ENCODE results near the gene PAQR8. TPM values are rescaled to one million over a fixed set of nuclear protein-coding genes. Genes with fewer than 3 reads are reported as not detected.

The PAQR8 gene
- total RNA-seq, 4 donors from 2014 or later, result 27.1 to 250 (median 159) TPM

DNA sequence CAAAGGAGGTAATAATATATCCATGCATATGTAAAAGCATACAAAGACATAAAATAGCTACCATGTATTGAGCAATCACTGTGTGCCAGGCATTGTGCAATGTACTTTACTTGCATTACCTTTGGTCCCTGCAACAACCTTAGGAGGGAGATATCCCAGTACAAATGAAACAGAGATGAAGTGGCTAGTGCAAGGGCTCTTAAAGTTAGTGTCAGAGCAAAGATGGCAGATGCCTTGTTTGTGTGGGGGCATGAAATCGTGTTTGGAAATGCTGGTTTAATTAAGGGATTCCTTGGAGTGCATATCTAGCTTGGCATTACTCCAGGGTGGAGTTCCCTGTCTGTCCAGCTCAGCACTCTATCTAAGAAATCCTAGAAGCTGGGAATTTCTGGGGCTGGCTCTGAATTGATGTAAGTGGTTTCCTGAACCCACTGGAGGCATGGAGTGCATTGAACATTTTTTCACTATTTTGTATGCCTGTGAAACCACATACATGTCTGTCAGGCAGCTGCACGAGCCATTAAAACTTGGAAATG, 9.8 kb downstream of the PAQR8 start:
- TF ChIP-seq POLR2A (IDR thresholded peaks at IDR 0.05), result no peak
- TF ChIP-seq POLR2AphosphoS5 (IDR thresholded peaks at IDR 0.05), result no peak
- no peak for TF ChIP-seq CTCF (IDR thresholded peaks at IDR 0.05)
- TF ChIP-seq EP300 (IDR thresholded peaks at IDR 0.05; ENCODE audit: low read depth), result no peak
- Histone ChIP-seq H3K27ac (no peak overlapping the region), H3K4me3 (no peak overlapping the region), H3K9me3 (no peaks in the 10 kb centered on the region), H3K36me3 (peaks cover 0 to 4% (median 0%) of the 10 kb centered on the region in 4 donors), H3K27me3 (no peaks in the 10 kb centered on the region), H3K4me1 (peaks cover 6 to 39% (median 8%) of the 10 kb centered on the region in 4 donors)
- 60 to 72% methylated on average over 2 of the region's 2 CpGs for WGBS, 2 donors (ENCODE audit: low coverage in 1 of 2)
- intact Hi-C loops (cut with DNase I; ENCODE audit: low total_unique reads), result no loop called here
- no peak for DNase-seq
- in situ Hi-C loops (cut with MboI; ENCODE audit: low pct_ligation_motif_present in 1 of 4, low pct_unique_long_range_greater_than_20kb in 1 of 4, low sequenced_read_pairs in 3 of 4), result no loop called here

- Histone ChIP-seq H3K9me3 (no peaks in the 10 kb centered on the region), H3K4me1 (peaks cover 13 to 52% (median 20%) of the 10 kb centered on the region in 4 donors), H3K4me3 (no peak overlapping the region), H3K27me3 (no peaks in the 10 kb centered on the region), H3K36me3 (peaks cover 0 to 4% (median 0%) of the 10 kb centered on the region in 4 donors), H3K27ac (no peak overlapping the region)
- no peak for DNase-seq
- no peak for TF ChIP-seq EP300 (IDR thresholded peaks at IDR 0.05; ENCODE audit: low read depth)
- TF ChIP-seq POLR2AphosphoS5 (IDR thresholded peaks at IDR 0.05), result no peak
- no peak for TF ChIP-seq CTCF (IDR thresholded peaks at IDR 0.05)
- TF ChIP-seq POLR2A (IDR thresholded peaks at IDR 0.05), result no peak
- intact Hi-C loops (cut with DNase I; ENCODE audit: low total_unique reads) (no loop called here), in situ Hi-C loops (cut with MboI; ENCODE audit: low pct_ligation_motif_present in 1 of 4, low pct_unique_long_range_greater_than_20kb in 1 of 4, low sequenced_read_pairs in 3 of 4) (no loop called here)
- WGBS, 2 donors (ENCODE audit: low coverage in 1 of 2), result 95 to 98% methylated on average over 5 of the region's 5 CpGs
Measured at GRCh38 chr6:52373151-52373690, 11.3 kb downstream of the PAQR8 start.

GRCh38 chr6:52374247-52374646, 12.3 kb downstream of the PAQR8 start:
- Histone ChIP-seq H3K4me3 (no peak overlapping the region), H3K4me1 (peaks cover 13 to 56% (median 20%) of the 10 kb centered on the region in 4 donors), H3K9me3 (no peaks in the 10 kb centered on the region), H3K27ac (no peak overlapping the region), H3K27me3 (no peaks in the 10 kb centered on the region), H3K36me3 (no peaks in the 10 kb centered on the region)
- in situ Hi-C loops (cut with MboI; ENCODE audit: low pct_ligation_motif_present in 1 of 4, low pct_unique_long_range_greater_than_20kb in 1 of 4, low sequenced_read_pairs in 3 of 4), result no loop called here
- 92 to 100% methylated on average over 1 to 4 of the region's 4 CpGs for WGBS, 2 donors (ENCODE audit: low coverage in 1 of 2)
- intact Hi-C loops (cut with DNase I; ENCODE audit: low total_unique reads), result no loop called here
- DNase-seq, result no peak
- TF ChIP-seq EP300 (IDR thresholded peaks at IDR 0.05; ENCODE audit: low read depth), result no peak
- TF ChIP-seq POLR2A (IDR thresholded peaks at IDR 0.05), result no peak
- TF ChIP-seq CTCF (IDR thresholded peaks at IDR 0.05), result no peak
- no peak for TF ChIP-seq POLR2AphosphoS5 (IDR thresholded peaks at IDR 0.05)

DNA sequence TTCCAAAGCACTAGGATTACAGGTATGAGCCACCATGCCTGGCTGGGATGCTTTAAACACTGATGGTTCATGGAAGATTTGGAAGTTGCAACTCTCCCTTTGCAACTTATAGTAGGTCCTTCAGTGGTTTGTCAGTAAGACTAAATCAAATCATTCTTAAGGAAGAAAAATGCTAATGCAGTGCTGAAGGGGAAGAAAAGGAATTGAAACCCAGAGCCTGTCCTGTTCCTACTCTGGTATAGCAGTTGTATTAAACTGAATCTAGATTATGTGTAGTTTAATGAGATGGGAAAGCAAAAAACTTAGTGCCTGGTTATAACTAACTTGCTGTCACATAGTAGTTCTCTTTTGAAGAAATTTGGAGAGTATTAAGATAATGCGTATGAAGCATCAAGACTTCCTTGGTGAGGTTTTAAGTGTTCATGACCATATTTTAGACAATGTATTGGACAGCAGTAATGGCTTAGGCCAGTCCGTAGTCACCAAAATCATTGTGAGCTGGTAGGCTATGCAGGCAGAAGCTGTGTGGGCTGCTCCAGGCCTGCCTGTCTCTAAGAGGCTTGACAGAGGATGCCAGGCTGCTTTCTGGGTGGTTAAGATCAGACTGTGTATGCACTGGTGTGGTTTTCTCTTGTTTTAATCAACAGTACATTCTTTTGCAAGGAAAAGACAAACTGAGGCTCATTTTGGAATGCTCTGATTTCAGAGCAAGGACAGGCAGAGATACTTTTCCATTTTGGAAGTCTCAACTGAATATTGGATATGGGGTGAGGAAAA, 14.0 kb downstream of the PAQR8 start:
- WGBS, 2 donors (ENCODE audit: low coverage in 1 of 2), result 65 to 100% methylated on average over 1 to 2 of the region's 2 CpGs
- Histone ChIP-seq H3K36me3 (no peaks in the 10 kb centered on the region), H3K4me3 (no peak overlapping the region), H3K27me3 (no peaks in the 10 kb centered on the region), H3K4me1 (peaks cover 13 to 61% (median 20%) of the 10 kb centered on the region in 4 donors), H3K9me3 (no peaks in the 10 kb centered on the region), H3K27ac (peak overlapping the region in 2 of 4 donors; percentile 7 to 9)
- TF ChIP-seq EP300 (IDR thresholded peaks at IDR 0.05; ENCODE audit: low read depth), result no peak
- intact Hi-C loops (cut with DNase I; ENCODE audit: low total_unique reads) (no loop called here), in situ Hi-C loops (cut with MboI; ENCODE audit: low pct_ligation_motif_present in 1 of 4, low pct_unique_long_range_greater_than_20kb in 1 of 4, low sequenced_read_pairs in 3 of 4) (no loop called here)
- DNase-seq, result no peak

Measured in transverse colon (tissue), 4 donors.